GF-D8 (cell line): Measurements from ENCODE around the gene PELI3.

ENCODE experiments used
- DNase-seq: peaks from one replicate; lab custom pipeline; 2025; lab: John Stamatoyannopoulos, UW

PELI3 gene

DNA sequence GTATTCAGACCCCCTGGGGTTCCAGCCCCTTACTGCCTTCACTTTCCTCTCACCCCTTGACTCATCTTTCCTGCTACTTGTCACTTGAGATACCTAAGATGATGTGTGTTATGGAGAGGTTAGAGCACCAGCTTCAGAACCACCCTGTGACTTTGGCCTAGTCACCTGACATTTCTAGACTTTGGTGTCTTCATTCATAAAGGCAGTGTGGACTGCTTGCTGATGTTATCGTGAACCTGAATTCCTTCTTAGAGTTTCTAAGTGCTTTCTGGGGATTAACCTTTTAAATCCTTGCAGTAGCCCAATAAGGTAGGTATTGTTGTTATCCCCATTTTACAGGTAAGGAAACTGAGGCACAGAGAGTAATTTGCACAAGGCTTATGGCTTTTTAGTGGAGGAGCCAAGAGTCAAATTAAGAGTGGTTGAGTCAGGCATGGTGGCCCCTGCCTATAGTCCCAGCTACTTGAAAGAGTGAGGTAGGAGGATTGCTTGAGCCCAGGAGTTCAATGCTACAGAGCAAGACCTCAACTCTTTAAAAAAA is 38.6 kb downstream of the PELI3 start:
- no peak for DNase-seq

DNA sequence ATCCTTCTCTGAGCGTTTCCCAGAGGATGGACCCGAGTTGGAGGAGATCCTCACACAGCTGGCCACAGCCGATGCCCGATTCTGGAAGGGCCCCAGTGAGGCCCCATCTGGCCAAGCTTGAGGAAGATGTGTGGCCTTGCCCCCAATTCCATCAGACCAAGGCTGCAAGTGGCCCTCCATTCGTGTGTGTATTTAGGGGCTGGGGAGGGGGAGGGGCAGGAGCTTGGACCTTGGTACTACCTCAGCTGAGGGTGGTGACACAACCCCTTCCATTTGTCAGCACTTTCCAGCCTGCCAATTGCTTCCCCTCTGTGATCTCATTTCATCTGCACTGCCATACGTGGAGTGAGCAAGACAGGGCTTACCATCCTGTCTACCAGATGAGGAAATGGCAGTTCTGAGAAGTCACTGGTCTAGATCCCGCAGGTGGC is 42.4 kb downstream of the PELI3 start:
- DNase-seq = peak; percentile 81

DNA sequence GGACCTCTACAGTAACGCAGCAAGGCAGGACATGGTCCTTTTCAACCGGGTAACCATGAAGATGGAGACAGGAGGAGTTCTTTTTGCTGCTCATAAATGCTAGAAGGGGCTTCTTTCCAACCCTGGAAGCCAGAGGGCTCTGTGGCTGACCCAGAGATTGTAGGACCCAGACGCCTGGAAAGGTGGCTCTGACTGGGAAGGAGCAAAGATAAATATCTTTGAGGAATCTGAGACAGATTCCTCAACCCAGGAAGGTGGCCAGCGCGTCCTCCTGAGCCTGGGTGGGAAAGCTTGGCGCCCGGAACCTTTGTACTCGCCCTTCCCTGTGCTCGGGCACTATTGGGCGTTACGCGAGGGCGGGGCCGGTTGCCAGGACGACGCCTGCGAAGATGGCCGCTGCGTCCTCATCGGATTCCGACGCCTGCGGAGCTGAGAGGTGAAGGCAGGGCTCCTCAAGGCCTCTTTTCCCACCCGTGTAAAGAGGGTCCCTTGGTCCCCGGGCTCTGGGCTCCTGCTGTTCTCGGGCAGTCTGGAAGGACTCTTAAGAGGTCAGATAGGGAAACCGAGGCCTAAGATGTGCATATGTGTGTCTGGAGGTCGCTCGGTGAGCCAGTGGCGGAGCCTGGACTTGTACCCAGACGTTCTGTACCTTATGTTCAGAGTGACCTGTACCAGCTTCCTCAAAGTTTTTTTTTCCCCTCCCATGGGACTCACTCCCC is 43.7 kb downstream of the PELI3 start, which contains the start of gene BBS1:
Gene BBS1 (plus strand): TSS at position 365 of the 719 bp plus-strand sequence. CDS start 25 bp downstream, at position 390.
- peak; percentile 13 for DNase-seq

DNA sequence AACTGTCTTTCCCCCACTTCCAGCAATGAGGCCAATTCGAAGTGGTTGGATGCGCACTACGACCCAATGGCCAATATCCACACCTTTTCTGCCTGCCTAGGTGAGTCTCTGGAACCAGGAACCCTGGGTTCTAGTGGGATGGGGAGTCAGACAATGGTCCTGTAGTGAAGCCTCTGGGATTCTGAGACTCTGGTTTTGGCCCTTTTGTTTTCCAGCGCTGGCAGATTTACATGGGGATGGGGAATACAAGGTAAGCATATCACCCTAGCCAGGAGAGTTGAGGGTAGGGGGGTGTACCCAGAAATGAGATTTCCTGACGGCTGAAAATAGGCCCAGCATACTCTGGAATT is 44.3 kb downstream of the PELI3 start:
- DNase-seq = no peak

GRCh38 chr11:66523611-66524010 is 56.9 kb downstream of the PELI3 start:
- no peak for DNase-seq

DNA sequence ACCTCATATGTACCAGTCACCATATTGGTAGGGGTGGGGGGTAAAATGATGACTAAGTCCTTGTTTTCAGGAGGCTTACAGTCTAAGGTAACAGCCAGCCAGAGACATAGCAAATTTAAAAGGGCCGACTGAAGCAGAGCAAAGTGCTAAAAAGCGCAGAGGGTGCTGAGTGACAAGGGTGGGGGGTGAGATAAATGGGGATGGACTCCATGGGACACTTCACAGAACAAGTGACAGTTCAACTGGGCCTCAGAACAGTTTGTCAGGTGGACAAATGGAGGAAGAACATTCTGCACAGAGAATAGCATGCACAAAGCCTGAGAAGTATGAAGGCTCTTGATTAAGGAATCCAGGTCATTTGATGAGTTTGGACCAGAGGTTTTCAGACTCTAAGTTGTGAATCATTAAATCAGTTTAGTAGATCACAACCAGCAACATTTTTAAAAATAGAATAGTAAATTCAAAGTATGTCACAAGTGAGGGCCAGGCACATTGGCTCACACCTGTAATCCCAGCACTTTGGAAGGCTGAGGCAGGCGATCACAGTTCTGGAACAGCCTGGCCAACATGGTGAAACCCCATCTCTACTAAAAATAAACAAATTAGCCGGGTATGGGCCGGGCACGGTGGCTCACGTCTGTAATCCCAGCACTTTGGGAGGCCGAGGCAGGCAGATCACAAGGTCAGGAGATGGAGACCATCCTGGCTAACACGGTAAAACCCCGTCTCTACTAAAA is 57.8 kb downstream of the PELI3 start:
- DNase-seq = no peak
